Measurements from ENCODE around the gene SENP8. TPM values are rescaled to one million over a fixed set of nuclear protein-coding genes. Genes with fewer than 3 reads are reported as not detected.

Gene SENP8
- total RNA-seq: 5.6 TPM

GRCh38 chr15:72118017-72118978, at the start of gene SENP8, which contains the start of gene MYO9A:
Gene SENP8 (plus strand): TSS chr15:72118403. CDS start chr15:72139624, 21,221 bp downstream.
Gene MYO9A (minus strand): TSS chr15:72118150. CDS start chr15:72046563, 71,587 bp downstream.

Other genes starting within 250 kb of the SENP8 start
- 204 TPM for gene MYO9A, start 253 bp upstream of the SENP8 start, total RNA-seq
- gene GRAMD2A, start 79.4 kb downstream of the SENP8 start, total RNA-seq: 0.94 TPM
- gene PKM, start 112.8 kb downstream of the SENP8 start, total RNA-seq: 306 TPM
- gene PARP6, start 154.2 kb downstream of the SENP8 start, total RNA-seq: 102 TPM
- 15.7 TPM for gene CELF6, start 201.8 kb downstream of the SENP8 start, total RNA-seq